Measurements from ENCODE around the gene MORC1.

The MORC1 gene

GRCh38 chr3:108966773-108967172 lies 151.2 kb downstream of the MORC1 start:
- Histone ChIP-seq H3K36me3 (ENCODE audit: insufficient read depth, low read length) (no peaks in the 10 kb centered on the region), H3K27ac (no peak overlapping the region), H3K4me3 (no peak overlapping the region), H3K9ac (ENCODE audit: insufficient read length) (no peak overlapping the region), H3K9me3 (ENCODE audit: low read depth, low read length) (no peaks in the 10 kb centered on the region)
- no peak for DNase-seq (ENCODE audit: low read depth, low spot score)
- TF ChIP-seq EZH2 (IDR thresholded peaks at IDR 0.05) (no peak), POLR2AphosphoS5 (IDR thresholded peaks at IDR 0.05; ENCODE audit: borderline replicate concordance, low read depth, low read length) (no peak), FOXP2 (optimal IDR thresholded peaks at IDR 0.05; ENCODE audit: control extremely low read depth, extremely low read length, insufficient read depth) (no peak)

- no peak for DNase-seq (ENCODE audit: low read depth, low spot score)
- no peaks in the 10 kb centered on the region for H3K36me3 ChIP-seq (ENCODE audit: insufficient read depth, low read length)
- H3K9ac ChIP-seq (ENCODE audit: insufficient read length) = no peak overlapping the region
- no peaks in the 10 kb centered on the region for H3K9me3 ChIP-seq (ENCODE audit: low read depth, low read length)
- H3K4me3 ChIP-seq = no peak overlapping the region
- no peak overlapping the region for H3K27ac ChIP-seq
- no peak for TF ChIP-seq EZH2 (IDR thresholded peaks at IDR 0.05)
- no peak for TF ChIP-seq POLR2AphosphoS5 (IDR thresholded peaks at IDR 0.05; ENCODE audit: borderline replicate concordance, low read depth, low read length)
- no peak for TF ChIP-seq FOXP2 (optimal IDR thresholded peaks at IDR 0.05; ENCODE audit: control extremely low read depth, extremely low read length, insufficient read depth)
Observed at GRCh38 chr3:108959017-108959416, 158.9 kb downstream of the MORC1 start.

- TF ChIP-seq FOXP2 (optimal IDR thresholded peaks at IDR 0.05; ENCODE audit: control extremely low read depth, extremely low read length, insufficient read depth) (no peak), POLR2AphosphoS5 (IDR thresholded peaks at IDR 0.05; ENCODE audit: borderline replicate concordance, low read depth, low read length) (no peak), EZH2 (IDR thresholded peaks at IDR 0.05) (no peak)
- no peak within 1 kb of the TSS for H3K4me3 ChIP-seq
- H3K27ac ChIP-seq = no peak within 1 kb of the TSS
- no peaks in the 10 kb centered on the region for H3K9me3 ChIP-seq (ENCODE audit: low read depth, low read length)
- no peak within 1 kb of the TSS for H3K9ac ChIP-seq (ENCODE audit: insufficient read length)
- no peaks in the 10 kb centered on the region for H3K36me3 ChIP-seq (ENCODE audit: insufficient read depth, low read length)
- DNase-seq (ENCODE audit: low read depth, low spot score) = no peak
Observed at GRCh38 chr3:108953700-108954099, 164.2 kb downstream of the MORC1 start, which contains the start of gene GUCA1C. Gene GUCA1C (minus strand): TSS chr3:108953879. CDS start chr3:108953762, 117 bp downstream.

- no peak overlapping the region for H3K4me3 ChIP-seq
- DNase-seq (ENCODE audit: low read depth, low spot score) = no peak
- H3K27ac ChIP-seq = no peak overlapping the region
- TF ChIP-seq EZH2 (IDR thresholded peaks at IDR 0.05) (no peak), FOXP2 (optimal IDR thresholded peaks at IDR 0.05; ENCODE audit: control extremely low read depth, extremely low read length, insufficient read depth) (no peak), POLR2AphosphoS5 (IDR thresholded peaks at IDR 0.05; ENCODE audit: borderline replicate concordance, low read depth, low read length) (no peak)
- no peaks in the 10 kb centered on the region for H3K36me3 ChIP-seq (ENCODE audit: insufficient read depth, low read length)
- H3K9me3 ChIP-seq (ENCODE audit: low read depth, low read length) = no peaks in the 10 kb centered on the region
- no peak overlapping the region for H3K9ac ChIP-seq (ENCODE audit: insufficient read length)
Observed at GRCh38 chr3:108953210-108953609, 164.7 kb downstream of the MORC1 start.

GRCh38 chr3:108951820-108952501 lies 166.0 kb downstream of the MORC1 start:
- no peak overlapping the region for H3K9ac ChIP-seq (ENCODE audit: insufficient read length)
- no peak for DNase-seq (ENCODE audit: low read depth, low spot score)
- no peaks in the 10 kb centered on the region for H3K36me3 ChIP-seq (ENCODE audit: insufficient read depth, low read length)
- H3K9me3 ChIP-seq (ENCODE audit: low read depth, low read length) = no peaks in the 10 kb centered on the region
- no peak overlapping the region for H3K4me3 ChIP-seq
- no peak overlapping the region for H3K27ac ChIP-seq
- TF ChIP-seq EZH2 (IDR thresholded peaks at IDR 0.05) (no peak), POLR2AphosphoS5 (IDR thresholded peaks at IDR 0.05; ENCODE audit: borderline replicate concordance, low read depth, low read length) (no peak), FOXP2 (optimal IDR thresholded peaks at IDR 0.05; ENCODE audit: control extremely low read depth, extremely low read length, insufficient read depth) (no peak)

GRCh38 chr3:108947855-108948254 lies 170.1 kb downstream of the MORC1 start:
- DNase-seq (ENCODE audit: low read depth, low spot score) = no peak
- H3K4me3 ChIP-seq = no peak overlapping the region
- H3K27ac ChIP-seq = no peak overlapping the region
- no peak overlapping the region for H3K9ac ChIP-seq (ENCODE audit: insufficient read length)
- no peak for TF ChIP-seq POLR2AphosphoS5 (IDR thresholded peaks at IDR 0.05; ENCODE audit: borderline replicate concordance, low read depth, low read length)
- H3K36me3 ChIP-seq (ENCODE audit: insufficient read depth, low read length) = no peaks in the 10 kb centered on the region
- no peaks in the 10 kb centered on the region for H3K9me3 ChIP-seq (ENCODE audit: low read depth, low read length)

GRCh38 chr3:108946292-108947285 lies 171.3 kb downstream of the MORC1 start:
- no peak overlapping the region for H3K27ac ChIP-seq
- H3K9me3 ChIP-seq (ENCODE audit: low read depth, low read length) = no peaks in the 10 kb centered on the region
- TF ChIP-seq POLR2AphosphoS5 (IDR thresholded peaks at IDR 0.05; ENCODE audit: borderline replicate concordance, low read depth, low read length) = no peak
- no peak for TF ChIP-seq EZH2 (IDR thresholded peaks at IDR 0.05)
- no peak for TF ChIP-seq FOXP2 (optimal IDR thresholded peaks at IDR 0.05; ENCODE audit: control extremely low read depth, extremely low read length, insufficient read depth)
- no peak overlapping the region for H3K4me3 ChIP-seq
- H3K9ac ChIP-seq (ENCODE audit: insufficient read length) = no peak overlapping the region
- no peaks in the 10 kb centered on the region for H3K36me3 ChIP-seq (ENCODE audit: insufficient read depth, low read length)
- DNase-seq (ENCODE audit: low read depth, low spot score) = no peak

- Histone ChIP-seq H3K9me3 (ENCODE audit: low read depth, low read length) (no peaks in the 10 kb centered on the region), H3K36me3 (ENCODE audit: insufficient read depth, low read length) (no peaks in the 10 kb centered on the region), H3K4me3 (no peak overlapping the region), H3K27ac (no peak overlapping the region), H3K9ac (ENCODE audit: insufficient read length) (no peak overlapping the region)
- DNase-seq (ENCODE audit: low read depth, low spot score) = no peak
- TF ChIP-seq EZH2 (IDR thresholded peaks at IDR 0.05) (no peak), POLR2AphosphoS5 (IDR thresholded peaks at IDR 0.05; ENCODE audit: borderline replicate concordance, low read depth, low read length) (no peak), FOXP2 (optimal IDR thresholded peaks at IDR 0.05; ENCODE audit: control extremely low read depth, extremely low read length, insufficient read depth) (no peak)
Observed at GRCh38 chr3:108940568-108941263, 177.2 kb downstream of the MORC1 start.
